ENCODE results near the gene SBF1. TPM values are rescaled to one million over a fixed set of nuclear protein-coding genes. Genes with fewer than 3 reads are reported as not detected.

The SBF1 gene
- polyA plus RNA-seq, 1 donor from 2014 or later, result 17.5 TPM

DNA sequence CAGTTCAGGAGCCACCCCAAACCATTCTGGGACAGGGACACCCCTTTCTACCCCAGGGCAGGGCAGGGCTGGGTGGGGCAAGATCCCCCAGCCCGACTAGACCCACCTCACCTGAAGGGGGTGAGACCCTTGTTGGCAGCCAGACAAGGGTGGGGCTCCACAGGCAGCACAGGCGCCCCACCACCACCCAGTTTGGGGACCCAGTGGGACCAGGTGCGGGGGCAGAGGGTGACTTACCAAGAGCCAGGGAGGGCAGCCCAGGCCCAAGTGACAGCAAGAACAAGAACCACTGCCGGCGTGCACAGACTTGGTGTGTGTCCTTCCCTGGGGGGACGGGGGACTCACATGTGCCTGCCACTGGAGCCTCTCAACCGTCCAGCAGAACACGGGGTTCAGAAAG, 8.7 kb upstream of the SBF1 start:
- H3K4me1 Mint-ChIP-seq, result peaks cover 3 to 5% (median 4%) of the 10 kb centered on the region in 3 donors
- no peaks in the 10 kb centered on the region for H3K9me3 Mint-ChIP-seq
- peaks cover 12% of the 10 kb centered on the region for H3K27me3 Mint-ChIP-seq
- no peak overlapping the region for H3K27ac Mint-ChIP-seq
- H3K36me3 Mint-ChIP-seq, result no peaks in the 10 kb centered on the region
- H3K4me3 Mint-ChIP-seq, result no peak overlapping the region

DNA sequence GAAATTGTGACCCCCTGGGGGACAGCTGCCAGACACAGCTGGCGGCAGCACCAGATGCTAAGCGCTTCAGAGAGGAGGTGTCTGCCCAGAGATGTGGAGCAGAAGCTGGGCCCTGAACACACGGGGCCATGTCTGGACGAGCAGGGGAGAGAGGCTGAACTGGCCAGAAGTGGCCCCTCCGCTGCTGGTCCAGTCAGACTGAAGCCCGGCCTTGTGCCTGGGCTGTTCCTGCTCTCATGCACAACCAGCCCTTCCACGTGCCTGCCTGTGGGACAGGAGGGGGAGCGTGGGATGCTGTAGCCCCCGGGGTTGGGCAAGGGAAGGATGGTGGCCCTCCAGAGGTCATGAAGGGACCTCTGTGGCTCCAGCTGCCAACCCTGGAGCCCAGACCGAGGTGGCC, 8.3 kb upstream of the SBF1 start:
- Mint-ChIP-seq H3K4me3 (peak overlapping the region in 1 of 4 donors; percentile 60), H3K36me3 (no peaks in the 10 kb centered on the region)

DNA sequence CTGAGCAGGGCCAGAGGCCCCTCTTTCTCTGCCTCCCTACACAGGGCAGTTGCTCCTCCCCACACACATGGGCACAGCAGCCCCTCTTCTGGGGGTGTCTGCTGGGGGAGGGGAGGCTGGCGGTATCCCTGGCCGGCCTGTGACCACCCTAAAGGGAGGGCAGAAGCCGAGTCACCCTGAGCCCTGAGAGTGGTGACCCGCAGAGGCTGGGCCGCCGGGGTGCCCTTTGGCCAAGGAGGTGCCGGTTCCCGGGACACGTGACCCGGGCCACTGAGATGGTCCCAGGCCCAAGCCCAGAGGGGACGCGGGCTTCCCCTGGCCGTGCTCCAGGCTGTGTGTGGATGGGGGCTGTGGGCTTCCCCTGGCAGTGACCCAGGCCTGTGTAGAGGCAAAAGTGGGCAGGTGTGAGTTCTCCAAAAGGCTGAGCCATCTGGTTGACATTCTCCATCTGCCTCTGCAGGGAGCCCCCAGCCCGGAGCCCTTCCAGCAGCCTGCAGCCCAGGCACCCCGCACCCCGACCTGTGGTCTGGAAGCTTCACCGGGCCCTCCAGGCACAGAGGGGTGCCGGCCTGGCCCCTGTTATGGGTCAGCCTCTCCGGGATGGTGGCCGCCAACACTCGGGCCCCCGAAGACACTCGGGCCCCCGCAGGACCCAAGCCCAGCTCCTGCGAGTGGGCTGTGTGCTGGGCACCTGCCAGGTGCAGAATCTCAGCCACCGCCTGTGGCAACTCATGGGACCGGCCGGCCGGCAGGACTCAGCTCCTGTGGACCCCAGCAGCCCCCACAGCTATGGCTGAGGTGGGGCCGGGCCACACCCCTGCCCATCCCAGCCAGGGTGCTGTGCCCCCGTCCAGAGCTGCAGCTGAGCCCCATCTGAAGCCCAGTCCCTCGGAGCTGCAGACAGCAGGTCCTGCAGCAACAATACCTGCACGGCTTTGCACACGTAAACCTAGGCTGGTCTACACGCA, 7.6 kb upstream of the SBF1 start:
- Mint-ChIP-seq H3K27me3 (peaks cover 12% of the 10 kb centered on the region), H3K9me3 (no peaks in the 10 kb centered on the region), H3K4me1 (peaks cover 3 to 5% (median 4%) of the 10 kb centered on the region in 3 donors), H3K27ac (peak overlapping the region in 1 of 3 donors; percentile 19), H3K36me3 (no peaks in the 10 kb centered on the region), H3K4me3 (peak overlapping the region; percentile 17 to 72 (median 62))

More for the DNA sequence above, 8.3 kb upstream of the SBF1 start:
- H3K27me3 Mint-ChIP-seq, result peaks cover 12% of the 10 kb centered on the region
- peaks cover 3 to 5% (median 4%) of the 10 kb centered on the region in 3 donors for H3K4me1 Mint-ChIP-seq
- H3K9me3 Mint-ChIP-seq, result no peaks in the 10 kb centered on the region
- no peak overlapping the region for H3K27ac Mint-ChIP-seq

DNA sequence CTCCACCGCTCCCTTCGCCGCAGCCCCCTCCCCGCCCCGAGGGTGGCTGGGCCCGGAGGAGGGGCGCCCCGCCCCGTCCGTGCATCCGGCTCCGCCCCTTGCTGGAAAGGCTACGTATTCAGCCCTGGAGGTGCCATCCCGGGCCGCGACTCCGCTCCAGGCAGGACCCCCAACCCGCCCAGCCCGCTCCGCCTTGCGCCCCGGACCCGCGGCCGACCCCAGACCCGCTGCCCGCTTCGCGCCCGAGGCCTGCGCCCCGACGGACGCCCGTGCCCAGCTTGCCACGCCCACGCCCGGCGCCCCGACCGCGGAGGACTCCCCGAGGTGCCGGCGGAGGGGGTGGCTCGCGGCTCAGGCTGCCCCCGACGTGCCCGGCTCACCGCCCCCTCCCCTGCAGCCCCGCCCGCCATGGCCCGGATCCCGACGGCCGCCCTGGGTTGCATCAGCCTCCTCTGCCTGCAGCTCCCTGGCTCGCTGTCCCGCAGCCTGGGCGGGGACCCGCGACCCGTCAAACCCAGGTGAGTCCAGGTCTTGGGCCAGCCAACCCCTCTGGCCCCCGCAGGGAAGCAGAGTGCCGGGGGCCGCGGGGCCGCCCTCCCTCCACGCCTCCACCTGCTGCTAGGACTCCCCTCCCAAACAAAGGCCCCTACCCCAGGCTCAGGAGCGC, 6.7 kb upstream of the SBF1 start, which contains the start of gene ADM2:
Gene ADM2, plus strand, starts transcription at position 104 of the 667 bp plus-strand sequence. Its CDS starts 305 bp downstream, at position 409.
- Mint-ChIP-seq H3K4me3 (peak within 1 kb of the TSS; percentile 73 to 84 (median 80)), H3K4me1 (peaks cover 3 to 5% (median 4%) of the 10 kb centered on the region in 3 donors), H3K36me3 (no peaks in the 10 kb centered on the region), H3K27ac (peak within 1 kb of the TSS in 1 of 3 donors; percentile 88), H3K9me3 (no peaks in the 10 kb centered on the region), H3K27me3 (peaks cover 12% of the 10 kb centered on the region)

DNA sequence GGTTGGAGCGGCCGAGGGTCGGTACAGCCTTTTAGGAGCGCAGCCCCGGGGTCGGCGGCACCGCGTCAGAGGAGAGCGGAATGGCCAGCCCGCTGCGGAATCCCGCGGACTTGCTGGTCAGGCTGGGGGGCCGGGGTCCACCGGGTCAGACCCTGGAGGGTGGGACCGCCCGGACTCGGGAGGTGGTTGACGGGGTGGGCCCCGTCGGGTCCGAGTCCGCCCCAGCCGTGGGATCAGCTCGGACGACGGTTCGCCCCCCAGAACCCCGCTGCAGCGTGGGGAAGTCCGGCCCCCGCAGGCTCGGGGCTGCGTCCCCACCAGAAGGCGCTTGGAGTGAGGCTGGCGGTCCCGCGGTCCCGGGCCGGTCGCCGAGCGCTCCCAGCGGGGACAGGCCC, 6.2 kb upstream of the SBF1 start:
- no peaks in the 10 kb centered on the region for H3K9me3 Mint-ChIP-seq
- peaks cover 12% of the 10 kb centered on the region for H3K27me3 Mint-ChIP-seq
- H3K36me3 Mint-ChIP-seq, result no peaks in the 10 kb centered on the region
- peak overlapping the region in 3 of 4 donors; percentile 14 to 64 (median 47) for H3K4me3 Mint-ChIP-seq
- no peak overlapping the region for H3K27ac Mint-ChIP-seq
- H3K4me1 Mint-ChIP-seq, result peaks cover 3 to 5% (median 4%) of the 10 kb centered on the region in 3 donors

DNA sequence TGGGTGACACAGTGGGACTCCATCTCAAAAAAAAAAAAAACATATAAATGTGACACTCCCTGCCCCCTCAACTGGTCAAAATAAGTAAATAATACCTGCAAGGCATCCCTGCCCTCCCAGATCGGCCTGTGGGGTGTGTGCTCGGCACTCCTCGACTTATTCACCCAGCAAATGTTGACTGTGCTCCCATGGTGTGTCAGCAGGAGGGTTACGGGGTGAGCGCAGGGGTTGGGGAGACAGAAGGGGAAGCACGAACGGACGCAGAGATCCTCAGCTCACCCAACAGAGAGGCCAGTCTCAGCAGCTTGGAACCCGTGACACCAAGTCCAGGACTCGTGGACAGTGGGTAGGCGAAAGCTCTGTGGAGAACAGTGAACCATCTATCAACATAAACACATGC, 4.9 kb upstream of the SBF1 start:
- Mint-ChIP-seq H3K4me1 (peaks cover 4 to 6% (median 5%) of the 10 kb centered on the region in 3 donors), H3K27ac (peak overlapping the region in 2 of 3 donors; percentile 56 to 76), H3K27me3 (peaks cover 12% of the 10 kb centered on the region), H3K4me3 (peak overlapping the region; percentile 73 to 83 (median 79)), H3K9me3 (no peaks in the 10 kb centered on the region), H3K36me3 (no peaks in the 10 kb centered on the region)

DNA sequence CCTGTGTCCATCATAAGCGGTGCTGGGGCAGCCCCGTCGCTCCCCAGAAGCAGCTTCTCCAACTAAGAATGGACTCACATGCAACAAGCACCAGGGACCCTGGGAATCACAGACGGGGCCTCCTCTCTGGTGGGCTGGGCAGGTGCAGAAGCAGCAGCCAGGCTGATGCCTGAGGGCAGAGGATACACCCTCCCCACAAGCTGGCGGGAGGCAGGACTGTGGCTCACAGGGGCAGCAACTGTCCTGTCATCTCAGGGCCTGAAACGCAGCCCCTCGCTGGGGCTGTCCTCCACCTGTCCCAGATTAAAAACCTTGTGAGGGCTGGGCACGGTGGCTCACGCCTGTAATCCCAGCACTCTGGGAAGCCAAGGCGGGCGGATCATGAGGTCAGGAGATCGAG, 3.1 kb upstream of the SBF1 start:
- Mint-ChIP-seq H3K4me3 (peak overlapping the region in 2 of 4 donors; percentile 55 to 75), H3K36me3 (peaks cover 3% of the 10 kb centered on the region), H3K9me3 (no peaks in the 10 kb centered on the region), H3K27ac (peak overlapping the region in 2 of 3 donors; percentile 74 to 83), H3K4me1 (peaks cover 9 to 19% (median 14%) of the 10 kb centered on the region in 3 donors), H3K27me3 (peaks cover 8% of the 10 kb centered on the region)

DNA sequence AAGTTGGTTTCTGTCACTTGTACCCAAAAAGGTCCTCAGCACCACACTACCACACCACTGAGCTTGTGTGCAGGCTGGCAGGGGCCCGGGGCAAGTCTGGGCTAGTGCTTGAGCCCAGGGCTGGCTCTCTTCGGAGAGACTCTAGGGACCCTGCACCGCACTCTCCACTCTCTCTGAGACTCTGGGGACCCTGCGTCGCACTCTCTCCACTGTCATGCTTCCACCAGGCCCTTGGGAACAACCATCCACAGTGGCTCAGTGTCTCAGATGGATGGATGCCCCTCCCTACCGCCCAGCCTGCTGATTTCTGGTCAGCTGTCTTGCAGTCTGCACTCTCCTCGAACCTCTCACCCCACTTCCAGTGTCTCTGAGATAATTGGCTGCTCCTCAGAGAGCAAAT, 2.0 kb upstream of the SBF1 start:
- Mint-ChIP-seq H3K4me3 (peak overlapping the region in 3 of 4 donors; percentile 52 to 75 (median 68)), H3K9me3 (no peaks in the 10 kb centered on the region), H3K36me3 (peaks cover 4% of the 10 kb centered on the region), H3K27ac (peak overlapping the region in 2 of 3 donors; percentile 33 to 57), H3K4me1 (peaks cover 10 to 27% (median 21%) of the 10 kb centered on the region in 3 donors), H3K27me3 (peaks cover 7% of the 10 kb centered on the region)

DNA sequence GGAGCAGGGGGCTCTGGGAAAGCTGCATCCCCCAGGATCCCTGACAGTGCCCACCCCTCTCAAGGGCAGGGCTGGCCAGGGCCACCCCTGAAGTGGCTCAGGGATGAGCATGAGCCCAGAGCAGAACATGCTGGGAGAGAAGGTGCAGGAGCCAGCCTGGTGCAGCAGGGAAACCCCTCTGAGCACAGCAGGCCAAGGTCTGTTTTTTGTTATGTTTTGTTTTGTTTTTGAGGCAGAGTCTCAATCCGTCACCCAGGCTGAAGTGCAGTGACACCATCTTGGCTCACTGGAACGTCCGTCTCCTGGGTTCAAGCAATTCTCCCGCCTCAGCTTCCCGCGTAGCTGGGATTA, 792 bp upstream of the SBF1 start:
- Mint-ChIP-seq H3K4me1 (peaks cover 12 to 34% (median 24%) of the 10 kb centered on the region in 3 donors), H3K27me3 (peaks cover 5% of the 10 kb centered on the region)

DNA sequence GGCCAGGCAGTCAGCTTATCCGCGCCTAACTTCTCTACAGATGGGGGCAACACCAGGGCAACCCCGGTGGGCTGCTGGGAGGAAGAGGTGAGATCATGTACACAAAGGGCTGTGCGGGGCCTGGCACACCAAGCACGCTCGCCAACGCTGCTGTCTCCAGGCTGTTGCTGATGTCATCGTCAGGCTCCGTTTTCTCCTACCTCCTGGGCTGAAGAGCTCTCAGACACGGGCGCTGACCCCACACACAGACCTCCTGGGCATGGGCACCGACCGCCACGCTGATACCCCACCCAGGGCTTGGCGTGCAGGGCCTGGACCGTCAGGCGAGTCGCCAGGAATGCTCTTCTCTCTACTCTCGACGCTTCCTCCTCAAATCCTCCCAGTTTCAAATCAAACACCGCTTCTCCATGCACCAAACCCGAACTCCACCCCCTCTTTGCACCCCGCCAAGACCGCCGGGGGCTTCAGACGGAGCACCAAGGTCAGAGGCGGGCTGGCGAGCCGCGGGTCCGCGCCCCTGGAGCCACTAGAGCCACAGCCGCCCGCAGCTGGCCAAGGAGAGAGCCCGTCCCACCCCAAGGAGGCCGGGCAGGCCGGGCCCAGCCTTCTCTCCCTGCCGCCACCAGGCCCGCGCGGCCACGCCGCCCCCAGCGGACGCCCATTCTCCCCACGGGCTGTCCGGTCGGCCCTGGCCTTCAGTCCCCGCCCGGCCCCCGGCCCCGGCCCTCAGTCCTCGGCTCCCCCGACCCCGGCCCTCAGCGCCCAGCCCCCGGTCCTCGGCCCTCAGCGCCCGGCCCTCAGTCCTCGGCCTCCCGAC, 772 bp downstream of the SBF1 start:
- peaks cover 4% of the 10 kb centered on the region for H3K36me3 Mint-ChIP-seq
- H3K27ac Mint-ChIP-seq, result peak overlapping the region; percentile 72 to 95 (median 85)
- peak overlapping the region; percentile 79 to 97 (median 92) for H3K4me3 Mint-ChIP-seq
- no peaks in the 10 kb centered on the region for H3K9me3 Mint-ChIP-seq
- peaks cover 21 to 41% (median 35%) of the 10 kb centered on the region in 3 donors for H3K4me1 Mint-ChIP-seq
- H3K27me3 Mint-ChIP-seq, result no peaks in the 10 kb centered on the region

More for the DNA sequence above, 792 bp upstream of the SBF1 start:
- no peaks in the 10 kb centered on the region for H3K9me3 Mint-ChIP-seq
- H3K36me3 Mint-ChIP-seq, result peaks cover 4% of the 10 kb centered on the region
- H3K27ac Mint-ChIP-seq, result peak overlapping the region in 1 of 3 donors; percentile 67
- H3K4me3 Mint-ChIP-seq, result peak overlapping the region; percentile 74 to 90 (median 82)

DNA sequence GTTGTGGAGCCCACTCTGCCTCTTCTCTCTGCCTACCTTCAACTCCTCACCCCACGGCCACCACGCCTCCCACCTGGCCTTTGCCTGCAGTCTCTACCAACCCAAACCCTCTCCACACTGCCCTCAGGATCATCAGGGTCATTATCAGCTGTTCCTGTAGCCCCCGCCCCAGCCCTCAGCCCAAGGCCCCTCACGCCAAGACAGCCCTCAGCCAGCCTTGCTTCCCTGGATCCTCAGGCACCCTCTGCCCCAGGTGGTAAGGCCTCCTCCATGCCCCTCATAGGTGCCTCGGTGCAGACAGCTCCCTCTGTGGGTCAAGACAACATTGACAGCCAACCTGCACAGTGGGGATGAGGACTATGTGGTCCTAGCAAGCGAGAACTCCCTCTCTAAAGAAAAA, 1.7 kb downstream of the SBF1 start:
- peaks cover 4% of the 10 kb centered on the region for H3K36me3 Mint-ChIP-seq
- no peaks in the 10 kb centered on the region for H3K27me3 Mint-ChIP-seq
- no peaks in the 10 kb centered on the region for H3K9me3 Mint-ChIP-seq
- peak overlapping the region; percentile 63 to 95 (median 72) for H3K27ac Mint-ChIP-seq
- H3K4me3 Mint-ChIP-seq, result peak overlapping the region; percentile 79 to 97 (median 92)
- peaks cover 22 to 47% (median 41%) of the 10 kb centered on the region in 3 donors for H3K4me1 Mint-ChIP-seq

DNA sequence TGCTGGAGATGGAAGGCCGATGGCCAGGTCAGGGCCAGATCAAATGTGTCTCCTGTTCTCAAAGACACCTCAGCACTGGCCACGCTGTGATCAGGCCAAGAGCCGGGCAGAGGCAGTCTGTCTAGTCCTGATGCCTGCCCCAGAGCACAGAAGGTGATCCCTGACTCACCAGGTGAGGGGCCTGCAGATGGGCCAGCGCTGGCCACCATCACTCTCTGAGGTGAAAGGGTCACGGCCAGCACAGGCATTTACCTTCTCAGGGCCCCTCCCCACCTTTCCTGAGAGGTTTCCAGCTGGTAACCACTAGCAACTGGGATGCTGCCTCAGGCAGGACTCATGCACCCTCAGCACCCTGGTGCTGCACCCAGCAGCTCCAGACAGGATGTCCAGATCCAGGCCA, 2.9 kb downstream of the SBF1 start:
- peak overlapping the region in 3 of 4 donors; percentile 77 to 97 (median 79) for H3K4me3 Mint-ChIP-seq
- H3K36me3 Mint-ChIP-seq, result peaks cover 4% of the 10 kb centered on the region
- no peaks in the 10 kb centered on the region for H3K27me3 Mint-ChIP-seq
- H3K4me1 Mint-ChIP-seq, result peaks cover 22 to 48% (median 41%) of the 10 kb centered on the region in 3 donors
- H3K9me3 Mint-ChIP-seq, result no peaks in the 10 kb centered on the region
- peak overlapping the region; percentile 67 to 82 (median 77) for H3K27ac Mint-ChIP-seq

DNA sequence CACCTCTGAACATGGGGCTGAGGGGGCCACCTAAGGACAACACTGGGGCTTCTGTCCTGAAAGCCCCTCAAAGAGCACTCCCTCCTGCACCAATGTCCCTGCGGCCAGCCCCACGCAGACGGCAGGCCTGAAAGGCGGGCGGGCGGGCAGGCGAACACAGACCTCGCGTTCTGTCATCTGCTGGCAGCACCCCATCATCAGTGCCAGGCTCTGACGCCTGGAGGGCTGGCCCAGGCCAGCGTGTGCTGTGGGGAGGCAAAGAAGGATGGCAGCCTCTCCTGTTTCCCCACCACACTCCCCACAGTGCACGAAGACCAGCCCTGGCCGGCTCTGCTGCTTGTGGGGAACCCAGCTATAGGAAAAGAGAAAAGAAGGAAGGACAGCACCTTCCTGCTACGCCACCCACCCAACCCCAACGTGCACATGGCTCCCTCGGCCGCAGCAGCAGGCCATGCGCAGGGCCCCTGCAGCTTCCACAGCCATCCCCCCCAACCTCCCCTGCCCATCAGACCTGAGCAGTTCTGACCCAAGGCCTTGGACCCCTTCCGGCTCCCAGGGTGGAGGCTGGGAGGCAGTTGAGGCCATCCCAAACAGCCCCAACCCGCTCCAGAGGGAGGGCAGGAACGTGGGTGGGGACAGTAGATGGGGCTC, 3.5 kb downstream of the SBF1 start:
- no peaks in the 10 kb centered on the region for H3K27me3 Mint-ChIP-seq
- H3K27ac Mint-ChIP-seq, result peak overlapping the region; percentile 94 to 98 (median 94)
- peak overlapping the region; percentile 59 to 97 (median 88) for H3K4me3 Mint-ChIP-seq
- peaks cover 26 to 52% (median 41%) of the 10 kb centered on the region in 3 donors for H3K4me1 Mint-ChIP-seq
- peaks cover 4% of the 10 kb centered on the region for H3K36me3 Mint-ChIP-seq
- H3K9me3 Mint-ChIP-seq, result no peaks in the 10 kb centered on the region

DNA sequence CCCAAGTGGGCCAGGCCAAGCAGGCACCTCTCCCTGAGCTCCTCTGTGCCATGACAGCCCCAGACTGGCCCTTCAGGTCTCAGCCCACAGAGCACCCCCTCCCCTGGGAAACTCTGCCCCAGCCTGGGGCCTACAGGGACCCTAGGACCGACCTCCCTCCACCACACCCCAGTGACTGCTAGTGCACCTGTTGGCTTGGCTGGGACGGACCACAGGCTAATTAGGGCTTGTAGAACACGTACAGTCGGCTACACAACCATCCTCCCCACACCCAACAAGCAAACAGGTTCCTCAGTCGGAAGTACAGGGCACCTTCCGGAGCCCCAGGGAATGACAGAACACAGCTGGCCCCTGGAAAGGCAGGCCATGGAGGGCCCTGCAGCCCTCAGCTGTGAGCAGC, 4.3 kb downstream of the SBF1 start:
- H3K4me1 Mint-ChIP-seq, result peaks cover 26 to 51% (median 41%) of the 10 kb centered on the region in 3 donors
- peak overlapping the region; percentile 94 to 98 (median 94) for H3K27ac Mint-ChIP-seq
- peak overlapping the region; percentile 59 to 89 (median 88) for H3K4me3 Mint-ChIP-seq
- H3K36me3 Mint-ChIP-seq, result peaks cover 4% of the 10 kb centered on the region
- no peaks in the 10 kb centered on the region for H3K9me3 Mint-ChIP-seq
- H3K27me3 Mint-ChIP-seq, result no peaks in the 10 kb centered on the region

Data from IgD-negative memory B cell (primary cell).